NCI-H1048 (cell line): ENCODE measurements around the gene CLCN6.

Experiments
- DNase-seq: peaks from one replicate; lab custom pipeline; 2025; lab: John Stamatoyannopoulos, UW

Gene CLCN6

DNA sequence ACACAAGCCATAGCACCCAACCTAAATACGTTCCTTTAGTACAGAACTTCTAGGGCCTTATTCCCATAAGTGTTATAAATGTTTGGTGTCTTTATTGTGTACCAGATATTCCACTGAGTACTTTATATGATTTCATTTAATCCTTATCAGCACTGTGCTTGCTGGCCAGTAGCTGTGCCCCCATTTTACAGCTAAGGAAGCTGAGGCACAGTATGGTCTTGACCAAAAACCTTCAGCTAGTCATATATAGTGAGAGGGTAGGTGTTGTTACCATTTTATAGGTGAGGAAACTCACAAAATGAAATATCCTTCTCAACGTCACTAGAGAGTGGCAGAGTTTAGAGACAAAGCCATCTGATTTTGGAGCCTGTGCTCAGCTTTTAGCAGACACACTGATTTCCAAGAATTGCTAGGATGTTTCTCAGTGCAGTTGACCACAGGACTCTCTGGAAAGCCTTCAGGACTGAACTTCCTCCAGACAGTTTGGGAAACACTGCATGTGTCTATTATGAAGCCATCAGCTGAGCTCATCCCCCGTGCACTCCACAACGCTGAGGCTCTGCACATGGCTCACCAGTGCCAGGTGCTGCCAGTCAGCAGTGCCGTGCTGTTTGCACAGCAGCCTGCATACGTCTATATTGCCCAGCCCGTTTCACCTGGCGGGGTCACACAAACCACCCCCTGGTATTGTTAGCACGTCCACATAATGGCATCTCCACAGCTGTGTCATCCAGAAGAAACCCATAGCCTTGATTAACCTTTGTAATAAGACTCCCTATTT is 26.1 kb downstream of the CLCN6 start:
- DNase-seq = no peak

DNA sequence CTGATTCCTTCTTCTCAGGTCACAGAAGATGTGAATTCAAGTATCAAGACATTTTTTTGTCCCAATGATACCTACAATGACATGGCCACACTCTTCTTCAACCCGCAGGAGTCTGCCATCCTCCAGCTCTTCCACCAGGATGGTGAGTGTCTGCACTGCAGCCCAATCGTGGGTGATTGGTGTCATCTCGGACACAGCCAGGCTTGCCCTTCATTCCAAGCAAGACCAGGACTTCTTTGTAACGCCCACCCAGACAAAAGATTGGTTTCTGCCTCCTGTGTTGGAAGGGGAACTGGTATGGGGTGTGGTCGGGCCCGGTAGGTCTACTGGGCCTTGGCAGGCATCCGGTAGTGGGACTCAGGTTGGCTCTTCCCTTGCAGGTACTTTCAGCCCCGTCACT is 27.5 kb downstream of the CLCN6 start:
- no peak for DNase-seq

DNA sequence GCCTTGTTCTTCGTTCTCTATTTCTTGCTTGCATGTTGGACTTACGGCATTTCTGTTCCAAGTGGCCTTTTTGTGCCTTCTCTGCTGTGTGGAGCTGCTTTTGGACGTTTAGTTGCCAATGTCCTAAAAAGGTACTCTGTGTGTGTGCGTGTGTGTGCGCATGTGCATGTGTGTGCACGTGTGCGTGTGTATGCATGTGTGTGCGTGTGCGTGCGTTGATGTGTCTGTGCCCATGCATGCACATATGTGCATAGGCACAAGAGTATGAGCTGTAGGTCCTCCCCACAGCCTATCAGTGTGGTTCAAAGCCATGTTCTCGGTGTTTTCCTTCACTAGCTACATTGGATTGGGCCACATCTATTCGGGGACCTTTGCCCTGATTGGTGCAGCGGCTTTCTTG is 27.9 kb downstream of the CLCN6 start:
- DNase-seq = no peak

DNA sequence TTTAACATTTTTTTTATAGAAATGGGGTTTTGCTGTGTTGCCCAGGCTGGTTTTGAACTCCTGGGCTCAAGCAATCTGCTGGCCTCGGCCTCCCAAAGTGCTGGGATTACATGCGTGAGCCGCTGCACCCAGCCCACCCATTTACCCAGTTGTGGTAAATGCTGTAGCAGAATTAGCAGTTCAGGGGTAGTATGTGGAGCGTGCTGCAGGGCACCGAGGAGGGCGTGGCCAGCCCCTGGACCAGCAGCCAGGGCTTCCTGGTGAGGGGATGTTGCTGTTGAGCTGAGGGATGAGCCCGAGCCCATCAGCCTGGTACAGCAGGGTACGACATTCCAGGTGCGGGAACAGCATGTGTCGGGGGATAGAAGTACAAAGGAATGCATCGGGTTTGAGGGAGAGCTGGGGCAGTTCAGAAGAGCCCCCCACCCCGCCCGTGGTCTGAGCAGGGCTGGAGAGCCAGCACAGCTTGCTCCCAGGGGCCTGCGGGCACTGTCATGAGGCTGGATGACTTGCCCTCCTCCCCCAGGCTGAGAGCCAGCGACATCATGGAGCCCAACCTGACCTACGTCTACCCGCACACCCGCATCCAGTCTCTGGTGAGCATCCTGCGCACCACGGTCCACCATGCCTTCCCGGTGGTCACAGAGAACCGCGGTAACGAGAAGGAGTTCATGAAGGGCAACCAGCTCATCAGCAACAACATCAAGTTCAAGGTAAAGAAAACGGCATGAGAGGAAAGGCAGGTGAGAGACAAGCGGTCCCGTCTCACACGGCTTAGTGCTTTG is 29.6 kb downstream of the CLCN6 start:
- DNase-seq = no peak

DNA sequence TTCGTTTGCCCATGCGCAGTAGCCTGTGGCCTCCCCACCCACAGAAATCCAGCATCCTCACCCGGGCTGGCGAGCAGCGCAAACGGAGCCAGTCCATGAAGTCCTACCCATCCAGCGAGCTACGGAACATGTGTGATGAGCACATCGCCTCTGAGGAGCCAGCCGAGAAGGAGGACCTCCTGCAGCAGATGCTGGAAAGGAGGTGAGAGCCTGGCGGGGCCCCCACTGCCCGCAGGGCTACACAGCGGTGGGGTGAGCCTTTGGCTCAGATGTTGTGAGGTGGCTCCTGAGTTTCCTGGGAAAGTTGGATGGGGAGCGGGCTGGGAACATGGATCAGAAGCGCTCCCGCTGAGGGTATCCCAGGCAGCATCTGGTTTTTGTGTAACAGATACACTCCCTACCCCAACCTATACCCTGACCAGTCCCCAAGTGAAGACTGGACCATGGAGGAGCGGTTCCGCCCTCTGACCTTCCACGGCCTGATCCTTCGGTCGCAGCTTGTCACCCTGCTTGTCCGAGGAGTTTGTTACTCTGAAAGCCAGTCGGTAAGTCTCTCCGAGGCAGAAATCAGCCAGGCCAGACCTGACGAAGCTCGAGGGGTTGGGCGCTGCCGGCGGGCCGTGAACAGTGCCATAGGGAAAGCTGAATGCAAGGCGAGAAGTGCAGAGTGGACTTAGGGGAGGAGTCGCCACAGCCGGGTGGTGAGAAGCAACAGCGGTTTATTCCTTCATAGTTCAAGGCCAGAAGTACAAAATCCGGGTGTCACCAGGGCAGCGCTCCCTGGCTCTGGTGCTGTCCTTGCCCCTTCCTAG is 31.2 kb downstream of the CLCN6 start:
- no peak for DNase-seq

DNA sequence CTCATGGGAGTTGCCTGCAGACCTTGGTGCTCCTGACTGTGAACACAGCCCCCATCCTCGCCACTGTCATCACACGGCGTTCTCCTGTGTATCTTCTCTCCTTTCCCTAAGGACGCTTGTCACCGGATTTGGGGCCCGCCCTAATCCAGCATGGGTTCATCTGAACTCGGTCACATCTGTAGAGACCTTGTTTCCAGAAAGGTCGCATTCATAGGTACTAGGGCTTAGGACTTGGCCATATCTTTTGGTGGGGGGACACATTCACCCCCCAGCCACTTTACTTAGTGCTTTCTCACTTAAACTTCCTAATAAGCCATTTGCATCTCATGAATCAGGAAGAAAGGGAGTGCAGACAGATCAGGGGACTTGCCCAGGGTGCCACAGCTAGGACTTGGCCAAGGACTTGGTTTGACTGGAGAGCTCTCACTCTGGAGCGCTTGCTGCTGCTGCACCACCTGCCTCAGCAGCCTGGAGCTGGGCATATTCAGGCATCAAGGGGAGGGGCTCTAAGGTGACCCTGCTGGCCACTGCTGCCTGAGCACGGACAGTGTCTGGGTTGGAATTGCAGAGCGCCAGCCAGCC is 31.9 kb downstream of the CLCN6 start:
- DNase-seq = no peak

DNA sequence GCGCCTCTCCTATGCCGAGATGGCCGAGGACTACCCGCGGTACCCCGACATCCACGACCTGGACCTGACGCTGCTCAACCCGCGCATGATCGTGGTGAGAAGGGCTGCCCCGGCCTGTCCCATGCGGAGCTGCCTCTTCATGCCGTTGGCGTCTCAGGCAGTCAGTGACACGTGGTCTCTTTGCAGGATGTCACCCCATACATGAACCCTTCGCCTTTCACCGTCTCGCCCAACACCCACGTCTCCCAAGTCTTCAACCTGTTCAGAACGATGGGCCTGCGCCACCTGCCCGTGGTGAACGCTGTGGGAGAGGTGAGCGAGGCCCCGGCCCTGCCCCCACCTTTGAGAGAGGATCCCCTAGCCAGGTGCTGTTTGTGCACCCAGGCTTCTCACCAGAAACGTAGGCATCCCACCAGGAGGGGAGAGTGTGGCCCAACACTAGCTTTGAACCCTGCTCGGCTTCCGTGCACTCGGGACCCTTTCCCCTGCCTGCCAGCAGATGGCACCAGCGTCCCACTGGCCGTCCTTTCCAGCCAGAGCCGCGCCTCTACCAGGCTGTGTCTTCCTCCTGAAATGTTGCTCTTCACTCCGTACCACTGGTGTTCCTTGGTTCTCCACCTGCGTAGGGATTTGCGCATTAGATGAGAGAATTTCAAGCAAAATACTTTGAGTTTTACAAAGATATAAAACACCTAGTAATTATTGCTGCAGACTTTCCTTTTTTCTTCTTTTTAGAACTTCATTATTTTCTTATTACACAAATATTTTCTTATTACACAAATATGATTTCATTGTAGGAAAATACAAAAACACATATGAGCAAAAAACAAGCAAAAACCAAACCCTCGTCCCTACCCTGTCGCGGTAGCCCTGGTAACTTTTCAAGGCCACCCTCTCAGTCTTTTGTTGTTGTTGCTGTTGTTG is 32.6 kb downstream of the CLCN6 start:
- DNase-seq = peak; percentile 50

DNA sequence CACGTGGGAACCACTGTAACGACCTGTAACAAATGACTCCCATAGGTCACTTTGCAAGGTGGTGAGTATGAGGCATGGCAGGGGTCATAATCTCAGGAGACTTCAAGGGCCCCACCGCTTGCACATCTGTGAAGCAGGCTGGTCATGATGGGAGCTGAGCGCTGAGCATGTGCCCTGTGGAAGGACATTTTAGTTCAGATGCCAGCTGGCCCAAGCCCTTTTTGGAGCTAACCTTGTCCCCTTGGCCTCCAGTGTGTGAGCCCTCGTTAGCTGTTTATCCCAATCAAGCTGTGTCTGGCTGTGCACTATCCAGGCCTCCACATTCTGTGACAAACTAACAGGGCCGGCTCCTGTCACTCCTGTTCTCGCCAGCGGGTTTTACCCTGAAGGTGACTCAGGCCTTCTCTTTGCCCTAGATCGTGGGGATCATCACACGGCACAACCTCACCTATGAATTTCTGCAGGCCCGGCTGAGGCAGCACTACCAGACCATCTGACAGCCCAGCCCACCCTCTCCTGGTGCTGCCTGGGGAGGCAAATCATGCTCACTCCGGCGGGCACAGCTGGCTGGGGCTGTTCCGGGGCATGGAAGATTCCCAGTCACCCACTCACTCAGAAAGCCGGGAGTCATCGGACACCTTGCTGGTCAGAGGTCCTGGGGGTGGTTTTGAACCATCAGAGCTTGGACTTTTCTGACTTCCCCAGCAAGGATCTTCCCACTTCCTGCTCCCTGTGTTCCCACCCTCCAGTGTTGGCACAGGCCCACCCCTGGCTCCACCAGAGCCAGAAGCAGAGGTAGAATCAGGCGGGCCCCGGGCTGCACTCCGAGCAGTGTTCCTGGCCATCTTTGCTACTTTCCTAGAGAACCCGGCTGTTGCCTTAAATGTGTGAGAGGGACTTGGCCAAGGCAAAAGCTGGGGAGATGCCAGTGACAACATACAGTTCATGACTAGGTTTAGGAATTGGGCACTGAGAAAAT is 34.0 kb downstream of the CLCN6 start:
- DNase-seq = no peak

DNA sequence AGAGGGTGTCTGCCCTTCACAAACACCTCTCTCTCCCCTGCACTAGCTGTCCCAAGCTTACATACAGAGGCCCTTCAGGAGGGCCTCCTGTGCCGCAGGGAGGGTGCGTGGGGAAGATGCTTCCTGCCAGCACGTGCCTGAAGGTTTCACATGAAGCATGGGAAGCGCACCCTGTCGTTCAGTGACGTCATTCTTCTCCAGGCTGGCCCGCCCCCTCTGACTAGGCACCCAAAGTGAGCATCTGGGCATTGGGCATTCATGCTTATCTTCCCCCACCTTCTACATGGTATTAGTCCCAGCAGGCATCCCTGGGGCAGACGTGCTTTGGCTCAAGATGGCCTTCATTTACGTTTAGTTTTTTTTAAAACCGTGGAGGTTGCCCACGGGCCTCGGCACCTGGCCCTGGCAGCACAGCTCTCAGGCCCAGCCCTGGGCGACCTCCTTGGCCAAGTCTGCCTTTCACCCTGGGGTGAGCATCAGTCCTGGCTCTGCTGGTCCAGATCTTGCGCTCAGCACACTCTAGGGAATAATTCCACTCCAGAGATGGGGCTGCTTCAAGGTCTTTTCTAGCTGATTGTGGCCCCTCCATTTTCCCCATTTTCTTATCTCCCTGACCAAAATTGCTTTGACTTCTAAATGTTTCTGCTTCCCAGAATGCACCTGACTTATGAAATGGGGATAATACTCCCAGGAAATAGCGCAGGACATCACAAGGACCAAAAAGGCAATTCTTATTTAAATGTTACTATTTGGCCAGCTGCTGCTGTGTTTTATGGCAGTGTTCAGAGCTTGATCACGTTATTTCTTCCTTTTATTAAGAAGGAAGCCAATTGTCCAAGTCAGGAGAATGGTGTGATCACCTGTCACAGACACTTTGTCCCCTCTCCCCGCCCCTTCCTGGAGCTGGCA is 35.5 kb downstream of the CLCN6 start:
- no peak for DNase-seq

DNA sequence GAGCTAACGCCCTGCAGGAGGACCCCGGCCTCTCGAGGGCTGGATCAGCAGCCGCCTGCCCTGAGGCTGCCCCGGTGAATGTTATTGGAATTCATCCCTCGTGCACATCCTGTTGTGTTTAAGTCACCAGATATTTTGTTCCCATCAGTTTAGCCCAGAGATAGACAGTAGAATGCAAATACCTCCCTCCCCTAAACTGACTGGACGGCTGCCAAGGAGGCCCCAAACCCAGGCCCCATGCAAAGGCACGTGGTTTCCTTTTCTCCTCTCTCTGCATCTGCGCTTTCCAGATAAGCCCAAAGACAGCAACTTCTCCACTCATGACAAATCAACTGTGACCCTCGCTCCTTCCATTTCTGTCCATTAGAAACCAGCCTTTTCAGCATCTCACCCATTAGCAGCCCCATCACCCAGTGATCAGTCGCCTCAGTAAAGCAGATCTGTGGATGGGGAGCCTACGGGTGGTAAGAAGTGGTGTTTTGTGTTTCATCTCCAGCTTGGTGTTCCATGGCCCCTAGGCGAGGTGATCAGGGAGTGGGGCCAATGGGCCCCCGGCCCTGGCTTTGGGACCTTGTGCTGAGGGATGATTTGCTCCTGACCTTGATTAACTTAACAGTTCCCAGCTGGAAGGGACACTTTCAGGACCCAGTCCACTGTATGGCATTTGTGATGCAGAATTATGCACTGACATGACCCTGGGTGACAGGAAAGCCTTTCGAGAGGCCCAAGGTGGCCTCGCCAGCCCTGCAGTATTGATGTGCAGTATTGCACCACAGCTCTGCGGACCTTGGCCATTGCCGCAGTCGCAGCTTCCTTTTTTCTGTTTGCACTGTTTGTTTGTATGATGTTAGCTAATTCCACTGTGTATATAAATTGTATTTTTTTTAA is 36.4 kb downstream of the CLCN6 start:
- DNase-seq = no peak

DNA sequence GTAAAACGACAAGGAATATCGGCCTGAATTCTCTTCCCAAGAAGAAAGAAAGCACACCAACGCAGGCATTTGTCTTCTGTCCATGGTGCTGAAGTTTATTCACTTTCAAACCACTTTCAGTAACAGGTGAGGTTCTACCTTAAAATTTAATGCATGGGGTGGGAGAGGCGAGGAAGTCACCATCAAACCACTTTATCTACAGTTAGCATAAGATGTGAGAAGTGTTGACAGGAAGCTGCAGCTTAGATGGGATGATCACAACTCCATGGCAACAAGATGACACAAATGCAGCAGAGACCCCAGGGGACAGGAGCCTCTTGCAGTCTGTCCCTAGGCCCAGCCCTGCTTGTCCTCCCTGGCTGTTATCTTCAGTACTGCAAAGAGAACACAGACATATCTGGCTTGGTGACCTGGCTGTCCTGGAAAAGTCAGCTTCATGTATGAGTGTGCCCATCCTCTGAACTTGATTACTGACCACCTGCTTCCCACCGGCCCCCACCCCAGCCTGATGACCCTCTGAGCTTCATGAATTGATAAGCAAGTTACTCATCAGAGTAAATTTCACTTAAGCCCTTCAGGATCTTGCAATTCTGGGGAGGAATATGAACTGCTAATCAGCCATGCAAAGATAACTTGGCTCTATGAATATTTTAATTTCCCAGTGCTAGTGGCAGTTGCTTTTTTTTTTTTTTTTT is 39.8 kb downstream of the CLCN6 start:
- no peak for DNase-seq

DNA sequence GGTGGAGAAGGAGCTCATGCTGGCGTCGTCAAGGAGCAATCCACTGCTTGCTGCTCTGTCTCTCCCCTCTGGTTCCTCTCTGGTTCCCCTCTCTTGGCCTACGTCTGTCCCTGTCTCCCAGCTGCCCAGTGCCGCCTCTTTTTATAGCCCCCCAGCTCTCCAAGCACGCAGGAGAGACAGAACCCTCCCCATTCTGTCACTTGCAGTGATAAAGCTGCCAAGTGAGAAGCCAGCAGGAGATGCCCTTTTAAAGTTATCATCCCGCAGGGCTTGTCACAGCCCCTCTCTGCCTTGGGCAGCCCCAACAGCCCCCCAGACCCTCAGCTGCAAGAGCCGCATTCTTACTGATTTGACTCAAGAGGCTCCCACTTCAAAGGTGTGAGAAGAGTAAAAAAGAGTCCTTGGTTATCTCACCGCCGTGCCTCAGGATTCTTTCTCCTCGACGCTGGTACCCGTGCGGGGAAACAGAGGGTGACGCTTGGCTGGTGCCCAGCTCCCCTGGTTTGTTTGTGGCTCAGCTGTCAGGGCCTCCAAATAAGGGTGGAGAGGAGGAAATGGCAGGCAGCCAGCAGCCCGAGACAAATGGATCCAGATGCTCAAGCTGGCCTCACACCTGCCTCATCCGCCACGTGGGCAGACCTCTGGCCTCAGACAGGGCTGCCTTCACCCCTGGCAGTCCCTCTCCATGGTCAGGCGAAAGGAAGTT is 41.8 kb downstream of the CLCN6 start, which contains the start of gene NPPA:
TSS of gene NPPA (minus strand) at position 117 of the 706 bp plus-strand sequence. CDS start at position 18, 99 bp downstream.
- DNase-seq = no peak

DNA sequence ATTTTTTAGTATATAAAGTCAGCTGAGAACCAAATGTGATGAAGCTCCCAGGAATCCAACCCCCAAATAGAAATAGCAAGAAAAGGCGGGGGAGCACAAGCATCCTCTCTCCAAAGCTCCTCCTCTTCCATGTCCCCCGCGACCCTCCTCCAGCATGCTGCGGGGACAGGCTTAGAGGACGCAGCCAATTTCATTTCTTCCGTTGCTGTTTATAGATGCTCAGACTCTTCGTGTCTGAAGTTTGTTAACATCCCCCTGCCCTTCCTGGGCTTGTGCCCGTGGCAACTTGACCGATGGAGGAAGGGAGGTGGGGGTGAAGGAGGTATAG is 42.3 kb downstream of the CLCN6 start:
- DNase-seq = no peak

DNA sequence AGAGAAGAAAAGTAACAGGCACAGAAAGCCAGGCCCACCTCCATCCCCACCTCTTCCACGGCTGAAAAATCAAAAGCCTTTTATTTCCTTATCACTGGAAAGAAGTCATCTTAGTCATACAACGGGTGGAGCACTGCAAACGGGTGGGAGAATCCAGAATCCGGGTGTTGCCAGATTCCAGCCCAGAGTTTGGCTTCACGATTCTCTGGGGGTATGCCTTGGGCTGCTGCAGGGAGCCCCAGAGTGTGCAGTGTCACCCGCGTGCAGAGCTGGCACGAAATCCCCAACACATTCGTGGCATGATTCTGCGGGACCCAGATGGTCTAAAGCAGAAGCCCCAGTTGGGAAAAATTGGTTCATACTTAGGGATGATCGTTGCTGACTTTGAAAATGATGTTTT is 44.2 kb downstream of the CLCN6 start:
- no peak for DNase-seq

DNA sequence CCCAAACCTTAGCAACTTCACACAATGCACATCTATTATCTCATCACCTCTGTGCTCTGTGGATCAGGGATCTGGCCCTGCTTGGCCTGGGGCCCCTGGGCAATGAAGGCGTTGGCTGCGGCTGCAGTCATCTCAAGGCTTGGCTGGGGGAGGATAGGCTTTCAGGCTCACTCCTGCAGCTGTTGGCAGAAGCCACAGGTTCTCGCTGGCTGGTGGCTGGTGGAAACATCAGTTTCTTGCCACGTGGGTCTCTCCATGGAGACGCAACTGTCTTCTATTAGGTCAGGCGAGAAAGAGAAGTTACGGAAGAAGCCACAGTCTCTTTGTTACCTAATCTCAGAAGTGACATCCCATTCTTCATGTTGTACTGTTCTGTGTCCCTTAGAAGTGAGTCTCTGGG is 45.2 kb downstream of the CLCN6 start:
- DNase-seq = no peak

DNA sequence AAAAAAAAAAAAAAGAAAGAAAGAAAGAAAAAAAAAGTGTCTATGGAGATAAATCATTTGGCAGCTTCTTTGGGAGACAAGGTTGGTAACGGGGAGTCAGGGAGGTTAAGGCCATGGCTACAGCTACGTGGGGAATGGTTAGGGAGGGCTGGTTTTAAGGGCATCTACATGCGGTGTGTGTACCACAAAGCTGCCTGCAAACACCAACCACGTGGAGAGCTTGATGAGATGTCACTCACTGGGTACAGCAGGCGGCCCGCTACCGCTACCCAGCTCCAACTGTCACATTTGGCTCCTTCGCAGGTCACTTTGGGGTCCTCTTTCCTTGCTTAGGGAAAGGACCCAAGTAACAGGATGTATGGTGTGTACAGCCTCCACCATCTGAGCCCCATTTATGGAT is 48.5 kb downstream of the CLCN6 start:
- DNase-seq = no peak

DNA sequence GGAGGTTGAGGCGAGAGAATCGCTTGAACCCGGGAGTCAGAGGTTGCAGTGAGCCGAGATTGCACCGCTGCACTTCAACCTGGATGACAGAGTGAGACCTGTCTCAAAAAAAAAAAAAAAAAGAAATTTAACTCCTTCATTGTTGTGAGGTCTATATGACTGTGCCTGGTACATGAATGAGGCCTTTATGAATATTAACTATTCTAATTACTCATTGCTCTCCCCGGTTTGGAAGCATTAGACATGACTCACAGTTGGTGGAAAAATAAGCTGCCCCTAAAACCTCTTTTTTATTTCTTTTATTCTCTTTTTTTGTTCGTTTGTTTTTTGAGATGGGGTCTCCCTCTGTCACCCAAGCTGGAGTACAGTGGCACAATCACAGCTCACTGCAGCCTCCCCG is 49.4 kb downstream of the CLCN6 start:
- no peak for DNase-seq
